HCT116 (cell line): ENCODE data around the gene FGFR4. TPM values are rescaled to one million over a fixed set of nuclear protein-coding genes. Genes with fewer than 3 reads are reported as not detected.
A peak's percentile ranks its signal among the peaks of the same experiment; 100 is the strongest.

Experiments
- ATAC-seq: fragments of 200-7000 bp; cut with Tn5 transposase; 2 replicates; pipeline ENCODE4 v1.9.1; 2020; ENCODE audit warnings: mild to moderate bottlenecking, moderate library complexity
- BruUV-seq: library from RNA; stranded (reverse); fragments of 400-500 nt; replicated peaks from 2 replicates; lab custom pipeline; 2021; lab: Mats Ljungman, UMichigan
- CTCF ChIA-PET: fragments of 300-600 bp; sonication (Branson Sonifier 250); formaldehyde crosslinking; loops from one replicate; lab custom pipeline; 2021; ENCODE audit warnings: antibody characterized with exemption; lab: Charles Lee
- POLR2A ChIA-PET: fragments of 300-600, 350-600 bp; sonication (Branson Sonifier 250); formaldehyde crosslinking; loops from one replicate; lab custom pipeline; 2021; ENCODE audit warnings: antibody characterized with exemption; lab: Charles Lee
- RAD21 ChIA-PET, 2 experiments: fragments of 300-600 bp; sonication (Branson Sonifier 250); formaldehyde crosslinking; loops; one replicate each; lab custom pipeline; 2023; ENCODE audit warnings: low total read pairs in 2 of 2; ENCODE audit not compliant: uncharacterized antibody in 2 of 2, unreplicated experiment in 2 of 2, low non-redundant PET in 1 of 2; lab: Charles Lee
- DNase-seq: peaks from one replicate; pipeline ENCODE4 v3.0.0-alpha.2; 2010; ENCODE audit warnings: low read depth, low spot score
- H2AFZ ChIP-seq: fragments of 200-600 bp; shearing (Covaris generic), sonication (generic); 2 replicates; pipeline ENCODE4 v1.6.1; 2017; ENCODE audit warnings: low read depth, mixed run types, mixed read lengths, antibody characterized with exemption, low read length; ENCODE audit not compliant: poor library complexity, severe bottlenecking
- H3K27ac ChIP-seq: 2 replicates; pipeline ENCODE4 v1.5.1; 2012; ENCODE audit warnings: low read depth, low read length
- H3K27me3 ChIP-seq: fragments of 200-600 bp; sonication (generic); 2 replicates; pipeline ENCODE4 v1.6.1; 2016; ENCODE audit warnings: mixed run types, low read length, mixed read lengths; ENCODE audit not compliant: insufficient read depth
- H3K36me3 ChIP-seq, 2 experiments: fragments of 200-500 bp in 1 of 2; fragments of 200-600 bp in 1 of 2; sonication (Bioruptor generic) in 1 of 2; sonication (generic) in 1 of 2; 2 replicates each; pipeline versions ENCODE4 v1.5.1 to v1.6.1; 2014 to 2016; ENCODE audit warnings: low read length in 2 of 2, inconsistent platforms in 1 of 2, mixed read lengths in 1 of 2, mixed run types in 1 of 2; ENCODE audit not compliant: insufficient read depth in 2 of 2, control insufficient read depth in 1 of 2
- H3K4me1 ChIP-seq, 2 experiments: fragments of 200-600 bp in 1 of 2; sonication (generic) in 1 of 2; 2 replicates each; pipeline versions ENCODE4 v1.5.1 to v1.6.1; 2012 to 2017; ENCODE audit warnings: low read length in 2 of 2, inconsistent platforms in 1 of 2, mild to moderate bottlenecking in 1 of 2, mixed read lengths in 1 of 2, mixed run types in 1 of 2, moderate library complexity in 1 of 2; ENCODE audit not compliant: insufficient read depth in 2 of 2, control insufficient read depth in 1 of 2
- H3K4me2 ChIP-seq: fragments of 200-600 bp; sonication (generic); 2 replicates; pipeline ENCODE4 v1.6.1; 2017; ENCODE audit warnings: mixed run types, low read length, mixed read lengths
- H3K4me3 ChIP-seq, 2 experiments: fragments of 200-600 bp in 1 of 2; sonication (generic) in 1 of 2; replicated peaks in 1 of 2; 2 replicates each; pipeline ENCODE4 v1.5.1; 2011 to 2016; ENCODE audit warnings: low read length in 2 of 2, control low read depth in 1 of 2, low read depth in 1 of 2, mild to moderate bottlenecking in 1 of 2, mixed read lengths in 1 of 2, mixed run types in 1 of 2
- H3K79me2 ChIP-seq: fragments of 200-600 bp; sonication (generic); 2 replicates; pipeline ENCODE4 v1.6.1; 2017; ENCODE audit warnings: mild to moderate bottlenecking, mixed run types, low read length, moderate library complexity, mixed read lengths; ENCODE audit not compliant: insufficient read depth
- H3K9ac ChIP-seq: fragments of 200-600 bp; sonication (generic); 2 replicates; pipeline ENCODE4 v1.6.1; 2016; ENCODE audit warnings: low read length, mixed read lengths
- H3K9me2 ChIP-seq: fragments of 200-600 bp; sonication (generic), shearing (Covaris generic); 2 replicates; pipeline ENCODE4 v1.6.1; 2017; ENCODE audit warnings: mixed run types, mild to moderate bottlenecking, moderate library complexity; ENCODE audit not compliant: insufficient read depth
- H3K9me3 ChIP-seq, 2 experiments: fragments of 200-500 bp in 1 of 2; fragments of 200-600 bp in 1 of 2; sonication (Bioruptor generic) in 1 of 2; sonication (generic) in 1 of 2; 2 replicates each; pipeline ENCODE4 v1.6.1; 2014 to 2017; ENCODE audit warnings: low read length in 2 of 2, mixed read lengths in 2 of 2, inconsistent platforms in 1 of 2, low read depth in 1 of 2, mild to moderate bottlenecking in 1 of 2, mixed run types in 1 of 2, moderate library complexity in 1 of 2; ENCODE audit not compliant: control insufficient read depth in 1 of 2, insufficient read depth in 1 of 2
- H4K20me1 ChIP-seq: fragments of 200-600 bp; sonication (generic), shearing (Covaris generic); 2 replicates; pipeline ENCODE4 v1.6.1; 2017; ENCODE audit warnings: mixed run types, mild to moderate bottlenecking, moderate library complexity; ENCODE audit not compliant: insufficient read depth
- FOSL1 ChIP-seq: IDR thresholded peaks from 2 replicates; pipeline ENCODE4 v1.6.1; 2012; ENCODE audit warnings: low read depth
- MAX ChIP-seq: IDR thresholded peaks from 2 replicates; pipeline ENCODE4 v1.6.1; 2012
- SIN3A ChIP-seq: IDR thresholded peaks from 2 replicates; pipeline ENCODE4 v1.6.1; 2012; ENCODE audit warnings: low read depth
- ZFX ChIP-seq: fragments of 450-650 bp; IDR thresholded peaks from 2 replicates; pipeline ENCODE4 v1.6.1; 2017
- ZNF274 ChIP-seq: fragments of 200-500 bp; sonication (Bioruptor generic); IDR thresholded peaks from 2 replicates; pipeline ENCODE4 v1.6.1; 2014; ENCODE audit warnings: mild to moderate bottlenecking, low read depth, low read length, inconsistent platforms
- intact Hi-C: fragments of 100-400 bp; cut with micrococcal nuclease; formaldehyde crosslinking; loops from 2 replicates; pipeline ENCODE4 v1.10.0; 2022
- total RNA-seq: library from RNA; stranded (reverse); gene quantifications from one replicate; pipeline ENCODE4 v1.2.1, GENCODE V29; 2021; ENCODE audit not compliant: unreplicated experiment

Gene FGFR4
- total RNA-seq, 1 experiment from 2014 or later: 78.1 TPM

- H3K4me2 ChIP-seq: no peak overlapping the region
- ATAC-seq (no peak), DNase-seq (no peak)
- H3K27me3 ChIP-seq: no peaks in the 10 kb centered on the region
- no peak for TF ChIP-seq ZFX
- TF ChIP-seq FOSL1: no peak
- TF ChIP-seq ZNF274: no peak
- CTCF ChIA-PET: interaction anchor here (1.1 kb wide), 1 partner anchor 22 kb away, joined by 5 read pairs; no protein-coding TSS in a partner anchor
- no peak overlapping the region for H3K27ac ChIP-seq
- H3K4me3 ChIP-seq: no peak overlapping the region
- H3K36me3 ChIP-seq: peaks cover 3 to 12% of the 10 kb centered on the region in 2 experiments; a peak in 2 of 4 replicates
- BruUV-seq: TSS peak; percentile 37
- H3K9ac ChIP-seq: no peak overlapping the region
- POLR2A ChIA-PET: no interaction called here
- intact Hi-C loops: no loop called here
- peaks cover 21% of the 10 kb centered on the region for H3K79me2 ChIP-seq
- peaks cover 6 to 13% of the 10 kb centered on the region in 2 experiments; a peak in 3 of 4 replicates for H3K4me1 ChIP-seq
- H4K20me1 ChIP-seq: no peaks in the 10 kb centered on the region
- H2AFZ ChIP-seq: no peak overlapping the region
- no peaks in the 10 kb centered on the region for H3K9me3 ChIP-seq
- H3K9me2 ChIP-seq: no peaks in the 10 kb centered on the region
- RAD21 ChIA-PET: no interaction called here
Measured at GRCh38 chr5:177089127-177089526, 2.4 kb downstream of the FGFR4 start.

- POLR2A ChIA-PET: no interaction called here
- H3K9ac ChIP-seq: no peak overlapping the region
Measured at GRCh38 chr5:177089825-177090641, 3.3 kb downstream of the FGFR4 start.

More at GRCh38 chr5:177089825-177090641, 3.3 kb downstream of the FGFR4 start:
- no peak for ATAC-seq
- H3K79me2 ChIP-seq: peaks cover 21% of the 10 kb centered on the region
- TF ChIP-seq MAX (no peak), SIN3A (no peak)
- TF ChIP-seq, all 23 proteins: peak for 0
- Histone ChIP-seq H3K27me3 (no peaks in the 10 kb centered on the region), H3K9me3 (no peaks in the 10 kb centered on the region), H3K4me2 (no peak overlapping the region), H3K36me3 (peaks cover 3 to 12% of the 10 kb centered on the region in 2 experiments; a peak in 2 of 4 replicates), H3K4me1 (peaks cover 6 to 13% of the 10 kb centered on the region in 2 experiments; a peak in 3 of 4 replicates), H2AFZ (no peak overlapping the region), H3K4me3 (no peak overlapping the region), H3K9me2 (no peaks in the 10 kb centered on the region), H4K20me1 (no peaks in the 10 kb centered on the region), H3K27ac (no peak overlapping the region)
- CTCF ChIA-PET: interaction anchor here (1.1 kb wide), 1 partner anchor 21 kb away, joined by 5 read pairs; no protein-coding TSS in a partner anchor
- DNase-seq: no peak
- intact Hi-C loops: no loop called here
- BruUV-seq: no TSS peak
- RAD21 ChIA-PET: no interaction called here
